Epidermal melanocyte (primary cell): ENCODE results near the gene GTPBP4.
A peak's percentile ranks its signal among the peaks of the same experiment; 100 is the strongest.
"Not testable (repeated sequence)": the region's sequence is repeated elsewhere in the genome, so short reads cannot be mapped to it uniquely, and the experiment has no call there.

Experiments
- DNase-seq: peaks from one replicate; pipeline ENCODE4 v3.0.0; 2011; ENCODE audit warnings: low spot score; ENCODE audit not compliant: insufficient read length

GTPBP4 gene

DNA sequence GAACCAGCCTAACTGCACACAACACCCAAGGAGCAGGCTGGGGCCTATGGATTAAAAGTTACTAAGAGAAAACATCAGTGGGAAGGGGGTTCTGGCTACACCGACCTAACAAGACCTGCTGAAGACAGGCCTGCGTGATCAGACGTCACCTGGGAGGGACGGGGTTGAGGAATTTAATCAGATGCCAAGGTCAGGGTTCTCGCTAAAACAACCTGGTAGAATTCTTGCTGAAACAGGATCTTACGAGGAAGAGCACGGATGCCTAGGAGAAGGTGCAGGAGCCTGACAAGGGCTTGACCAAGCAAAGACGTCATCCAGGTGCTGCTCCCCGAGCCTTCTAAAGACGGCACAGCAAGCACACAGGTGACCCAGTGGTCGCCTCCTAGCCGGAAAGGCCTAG is 35.9 kb downstream of the GTPBP4 start:
- DNase-seq, result no peak

DNA sequence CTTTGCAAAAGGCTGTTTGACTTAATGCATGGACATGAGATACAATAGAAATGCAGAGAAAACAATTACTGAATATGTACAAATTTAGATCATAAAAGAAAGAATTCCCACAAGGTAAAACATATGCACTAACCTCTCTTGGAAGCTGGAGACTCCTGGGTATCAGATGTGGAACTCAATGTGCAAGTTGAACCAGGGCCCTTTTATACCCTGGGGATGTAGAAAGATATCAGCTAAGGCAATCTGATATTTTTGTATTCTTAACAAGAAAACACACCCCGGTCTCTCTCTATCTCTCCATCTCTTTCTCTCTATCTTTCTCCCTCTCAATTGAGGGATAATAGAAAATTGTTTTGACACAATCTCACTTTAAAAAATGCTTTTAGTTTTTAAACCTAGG is 37.4 kb downstream of the GTPBP4 start, which contains the start of gene IDI2:
IDI2 (minus strand) TSS at position 177 of the 400 bp plus-strand sequence. CDS start 1,136 bp downstream, outside the sequence.
- DNase-seq, result no peak

DNA sequence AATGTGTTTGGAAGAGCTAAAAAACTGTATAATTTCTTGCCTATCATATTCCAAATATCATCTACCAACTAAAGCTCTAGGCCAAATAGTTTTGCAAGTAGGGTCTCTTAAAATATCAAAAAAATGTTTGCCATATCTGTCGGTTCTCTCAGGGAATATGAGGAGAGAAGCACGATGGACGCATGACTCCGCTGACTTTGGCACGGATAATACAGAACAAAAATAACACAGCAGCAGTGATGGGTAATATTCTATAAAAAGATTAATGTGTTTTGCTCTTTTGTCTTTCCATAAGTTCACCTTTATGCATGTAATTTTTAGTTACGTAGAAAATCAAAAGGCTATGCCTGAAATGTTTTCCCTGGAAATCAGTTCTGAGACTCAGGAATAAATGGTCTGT is 38.3 kb downstream of the GTPBP4 start:
- DNase-seq, result no peak

DNA sequence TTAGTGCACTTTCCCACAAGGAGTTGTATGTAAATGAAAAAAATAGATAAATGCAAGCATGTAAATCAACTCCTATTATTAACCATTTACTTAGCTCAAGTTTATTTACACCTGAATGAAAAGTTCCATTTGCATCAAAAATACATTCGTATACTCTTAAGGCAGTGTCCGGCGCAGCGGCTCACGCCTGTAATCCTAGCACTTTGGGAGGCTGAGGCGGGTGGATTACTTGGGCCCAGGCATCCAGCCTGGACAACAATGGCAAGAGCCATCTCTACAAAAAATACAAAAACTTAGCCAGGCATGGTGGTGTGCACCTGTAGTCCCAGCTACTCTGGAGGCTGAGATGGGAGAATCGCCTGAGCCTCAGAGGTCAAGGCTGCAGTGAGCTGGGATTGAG is 41.6 kb downstream of the GTPBP4 start:
- DNase-seq, result no peak

DNA sequence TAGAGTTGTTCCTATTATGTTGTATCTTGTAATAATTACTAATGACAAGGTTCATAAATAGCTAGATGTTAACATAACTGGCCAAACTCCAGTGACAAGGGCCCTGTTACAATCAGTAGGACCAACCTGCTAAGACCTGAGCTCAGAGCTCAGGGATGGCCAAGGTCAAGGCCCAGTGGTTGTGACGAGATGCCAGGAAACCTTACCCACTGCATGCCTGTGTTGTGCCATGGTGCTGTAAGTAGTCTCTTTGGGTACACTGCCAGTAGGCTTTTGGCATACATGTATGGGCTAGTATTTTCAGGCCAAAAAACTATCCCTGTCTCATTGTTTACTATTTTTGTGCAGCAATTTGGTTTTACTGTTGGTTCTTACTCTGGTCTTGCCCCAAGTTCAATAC is 45.4 kb downstream of the GTPBP4 start:
- DNase-seq, result no peak

DNA sequence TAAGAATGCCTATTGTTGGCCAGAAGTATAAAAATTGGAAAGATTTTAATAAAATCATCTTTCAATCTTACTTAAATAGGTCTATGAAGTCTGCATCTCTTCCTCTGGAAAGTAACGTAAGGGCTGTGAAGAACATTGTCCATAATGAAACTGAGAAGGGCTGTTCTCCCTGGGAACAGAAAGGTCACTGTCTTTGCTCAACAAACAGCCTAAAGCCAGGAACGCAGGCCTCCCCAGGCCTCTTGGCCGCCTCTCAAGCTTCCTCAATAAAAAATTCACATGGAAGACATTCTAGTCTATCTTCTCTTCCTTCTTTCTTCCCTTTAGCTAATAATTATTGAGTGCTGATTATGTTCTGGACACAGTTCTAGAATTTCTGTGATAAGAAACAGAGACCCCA is 46.5 kb downstream of the GTPBP4 start:
- peak; percentile 74 for DNase-seq

DNA sequence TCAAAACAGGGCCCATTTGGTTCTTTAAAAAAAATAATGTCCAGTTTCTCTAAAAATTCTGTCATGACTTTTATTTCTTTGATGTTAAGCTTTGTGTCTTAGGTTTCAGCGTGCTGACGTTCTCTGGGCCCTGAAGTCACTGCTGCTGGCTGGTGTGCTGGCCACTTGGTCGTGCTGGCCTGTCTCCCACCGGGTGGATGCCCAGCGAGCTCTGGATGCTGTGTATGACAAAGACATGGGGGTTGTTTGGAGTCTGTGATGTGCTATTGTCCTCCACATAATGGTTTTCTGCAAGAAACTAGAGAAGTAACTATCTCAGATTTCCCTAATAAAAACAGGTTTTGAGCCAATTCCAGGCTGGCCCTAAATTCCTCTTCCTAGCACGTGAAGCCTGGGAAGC is 47.0 kb downstream of the GTPBP4 start:
- DNase-seq, result no peak

DNA sequence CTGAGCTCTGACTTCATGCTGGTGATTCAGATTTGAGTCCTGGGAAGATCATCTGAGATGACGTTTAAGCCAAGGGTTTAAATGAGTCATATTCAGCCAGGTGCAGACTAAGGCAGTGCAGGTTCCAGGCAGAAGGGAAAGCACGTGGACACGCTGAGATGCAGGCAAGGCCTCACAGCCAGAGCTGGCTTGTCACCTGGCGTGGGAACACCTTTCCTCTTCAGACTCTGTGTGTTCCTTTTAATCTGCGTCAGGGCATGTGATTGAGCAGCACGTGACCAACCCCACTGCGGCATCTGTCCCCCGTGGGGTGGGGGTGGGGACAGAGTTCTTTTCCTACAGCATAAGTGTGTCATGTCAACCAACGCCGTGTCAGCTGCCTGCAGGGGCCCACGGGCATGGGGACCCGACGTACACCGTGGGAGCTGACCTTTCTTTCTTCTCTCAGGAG is 48.1 kb downstream of the GTPBP4 start:
- DNase-seq, result no peak

DNA sequence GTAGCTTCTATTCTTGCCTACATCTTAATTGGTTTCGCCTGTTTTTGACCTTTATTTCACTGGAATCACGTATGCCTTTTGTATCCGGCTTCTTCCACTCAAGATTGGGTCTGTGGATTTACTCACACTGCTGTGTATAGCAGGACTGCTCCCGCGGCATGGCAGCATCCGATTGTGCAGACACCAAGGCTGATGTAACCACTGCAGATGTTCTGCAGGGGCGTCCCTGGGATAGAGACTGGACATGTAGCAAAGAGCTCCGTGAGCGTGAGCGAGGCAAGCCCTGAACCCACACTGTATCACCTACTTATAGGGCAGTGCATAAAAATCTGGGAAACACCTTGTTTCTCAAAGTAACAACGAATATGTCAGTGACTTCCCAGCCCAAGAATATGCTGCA is 48.9 kb downstream of the GTPBP4 start:
- no peak for DNase-seq

DNA sequence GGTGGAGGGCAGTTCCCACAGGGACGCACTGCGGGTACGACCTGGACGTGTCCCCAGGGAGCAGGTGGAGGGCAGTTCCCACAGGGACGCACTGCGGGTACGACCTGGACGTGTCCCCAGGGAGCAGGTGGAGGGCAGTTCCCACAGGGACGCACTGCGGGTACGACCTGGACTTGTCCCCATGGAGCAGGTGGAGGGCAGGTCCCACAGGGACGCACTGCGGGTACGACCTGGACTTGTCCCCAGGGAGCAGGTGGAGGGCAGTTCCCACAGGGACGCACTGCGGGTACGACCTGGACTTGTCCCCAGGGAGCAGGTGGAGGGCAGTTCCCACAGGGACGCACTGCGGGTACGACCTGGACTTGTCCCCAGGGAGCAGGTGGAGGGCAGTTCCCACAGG is 50.5 kb downstream of the GTPBP4 start:
- not testable (repeated sequence) for DNase-seq

DNA sequence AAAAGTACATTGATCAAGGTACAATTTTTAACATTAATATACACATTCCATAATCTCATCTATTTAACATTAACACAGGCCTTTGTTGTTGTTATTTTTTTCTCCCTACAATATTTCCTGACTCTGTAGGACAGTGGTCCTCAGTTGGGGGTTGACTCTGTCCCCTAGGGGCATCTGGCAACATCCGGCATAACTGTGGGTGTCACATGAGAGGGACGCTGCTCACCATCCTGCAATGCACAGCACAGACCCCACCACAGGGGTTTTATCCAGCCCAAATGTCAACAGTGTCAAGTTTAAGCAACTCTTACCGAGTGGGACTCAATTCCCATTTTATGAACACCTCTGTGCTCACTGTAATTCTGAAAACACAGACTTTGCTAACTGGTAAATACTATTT is 51.9 kb downstream of the GTPBP4 start:
- DNase-seq, result no peak

DNA sequence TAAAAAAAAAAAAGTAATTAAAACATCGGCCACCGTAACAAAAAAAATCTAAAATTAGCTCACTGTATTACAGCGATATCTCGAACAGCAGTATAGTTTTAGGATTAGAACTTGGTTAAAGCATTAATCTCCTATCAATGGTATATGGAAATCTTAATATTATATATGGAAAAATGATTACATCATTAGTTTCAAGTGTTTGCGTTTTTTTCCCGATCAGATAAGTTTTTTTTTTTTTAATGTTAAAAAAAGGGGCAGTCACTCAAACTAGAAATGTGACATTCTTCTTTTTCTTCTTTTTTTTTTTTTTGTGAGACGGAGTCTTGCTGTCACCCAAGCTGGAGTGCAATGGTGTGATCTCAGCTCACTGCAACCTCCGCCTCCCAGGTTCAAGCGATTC is 53.3 kb downstream of the GTPBP4 start:
- DNase-seq, result no peak

DNA sequence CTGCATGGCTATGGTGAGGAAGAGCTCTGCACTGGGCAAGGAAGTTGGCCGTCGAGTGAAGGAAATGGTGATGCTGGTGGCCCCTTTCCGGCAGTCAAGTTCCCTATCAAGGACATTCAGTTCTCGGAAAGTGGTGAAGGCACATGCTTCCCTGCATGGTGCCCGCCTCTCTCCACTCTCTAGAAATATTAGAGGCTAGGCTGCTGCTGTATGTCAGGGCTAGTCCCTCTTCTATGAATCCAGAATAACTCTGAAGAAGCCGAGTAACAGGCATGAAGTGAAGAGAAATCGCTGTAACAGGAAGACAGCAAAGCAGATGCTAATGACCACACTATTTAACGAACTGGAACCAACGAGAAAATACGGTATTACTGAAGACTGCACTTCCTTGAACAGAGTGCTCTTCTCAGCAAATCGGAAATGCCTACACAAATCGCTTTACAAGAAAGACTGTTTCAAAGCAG is 55.3 kb downstream of the GTPBP4 start:
- no peak for DNase-seq

DNA sequence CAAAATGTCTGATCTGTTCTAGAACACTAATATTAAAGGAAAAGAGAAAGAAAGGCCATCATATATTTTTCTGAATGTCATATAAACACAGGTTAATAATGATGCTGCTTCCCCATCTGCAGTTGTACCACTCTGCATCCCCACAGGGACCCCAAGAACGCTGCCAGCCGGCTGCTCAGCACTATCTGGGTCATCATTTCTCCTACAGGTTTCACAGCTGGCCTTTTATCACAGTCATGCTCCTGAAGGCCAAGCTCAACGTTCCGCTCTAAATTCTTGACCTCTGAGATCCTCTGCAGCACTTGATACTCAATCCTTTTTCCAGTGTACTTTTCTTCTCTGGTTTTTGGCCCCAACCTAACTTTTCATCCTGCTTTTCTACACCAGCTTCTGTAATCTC is 55.9 kb downstream of the GTPBP4 start:
- no peak for DNase-seq

DNA sequence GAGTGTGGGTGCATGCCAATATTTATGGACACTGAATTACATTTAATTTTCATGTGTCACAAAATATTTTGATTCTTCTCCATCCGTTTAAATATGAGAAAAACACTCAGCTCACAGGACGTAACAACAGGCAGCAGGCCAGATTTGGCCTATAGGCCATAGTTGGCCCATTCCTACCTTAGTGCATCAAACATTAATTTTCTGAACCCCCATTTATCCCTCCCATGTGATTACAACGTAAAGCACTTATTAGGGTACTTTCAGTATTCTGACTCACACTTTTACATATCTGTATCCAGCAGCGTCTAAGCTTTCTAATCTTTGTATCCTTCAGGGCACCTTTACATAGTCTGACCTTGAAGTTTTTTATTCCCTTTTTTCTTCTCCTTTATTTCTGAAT is 56.7 kb downstream of the GTPBP4 start:
- DNase-seq, result no peak

DNA sequence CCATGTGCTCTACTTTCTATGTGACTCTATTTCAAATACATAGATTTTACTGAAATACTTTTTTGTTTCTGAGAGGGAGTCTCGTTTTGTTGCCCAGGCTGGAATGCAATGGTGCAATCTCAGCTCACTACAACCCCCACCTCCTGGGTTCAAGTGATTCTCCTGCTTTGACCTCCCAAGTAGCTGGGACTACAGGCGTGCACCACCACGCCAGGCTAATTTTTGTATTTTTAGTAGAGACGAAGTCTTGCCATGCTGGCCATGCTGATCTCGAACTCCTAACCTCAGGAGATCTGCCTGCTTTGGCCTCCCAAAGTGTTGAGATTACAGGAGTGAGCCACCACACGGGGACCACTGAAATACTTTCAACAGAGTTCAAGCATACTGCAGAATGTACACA is 57.2 kb downstream of the GTPBP4 start:
- no peak for DNase-seq

DNA sequence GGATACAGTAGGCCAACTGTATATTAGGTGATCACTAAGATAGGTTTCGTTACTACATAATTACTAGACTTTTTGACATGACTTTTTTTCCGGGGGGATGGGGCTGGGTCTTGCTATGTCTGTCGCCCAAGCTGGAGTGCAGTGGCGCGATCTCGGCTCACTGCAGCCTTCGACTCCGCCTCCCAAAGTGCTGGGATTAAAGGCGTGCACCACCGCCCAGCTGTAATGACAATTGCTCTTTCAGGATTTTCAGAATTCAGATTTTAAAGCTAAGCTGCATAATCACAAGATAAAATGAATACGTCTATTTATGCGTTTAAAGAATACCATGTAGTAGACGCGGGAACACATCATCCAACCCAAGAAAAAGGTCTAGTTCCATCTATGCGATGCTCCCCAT is 59.7 kb downstream of the GTPBP4 start:
- DNase-seq, result no peak

DNA sequence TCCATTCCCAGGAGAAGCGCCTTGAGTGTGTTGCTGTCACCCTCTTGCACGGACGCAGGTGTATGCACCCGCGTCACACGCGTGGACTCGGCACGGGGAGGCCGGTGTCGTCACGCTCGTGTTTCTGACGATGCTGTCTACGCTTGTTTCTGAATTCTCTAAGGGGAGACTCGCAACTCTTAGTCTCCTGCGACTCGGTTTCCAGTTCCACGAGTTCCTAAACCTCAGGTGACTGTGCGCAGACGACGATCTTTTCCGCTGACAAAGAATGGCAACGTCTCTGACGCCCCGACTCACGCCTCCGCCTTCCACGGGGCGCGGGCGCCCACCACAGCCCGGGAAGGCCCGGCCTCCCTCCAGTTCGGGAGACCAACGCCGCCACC is 60.1 kb downstream of the GTPBP4 start:
- no peak for DNase-seq

DNA sequence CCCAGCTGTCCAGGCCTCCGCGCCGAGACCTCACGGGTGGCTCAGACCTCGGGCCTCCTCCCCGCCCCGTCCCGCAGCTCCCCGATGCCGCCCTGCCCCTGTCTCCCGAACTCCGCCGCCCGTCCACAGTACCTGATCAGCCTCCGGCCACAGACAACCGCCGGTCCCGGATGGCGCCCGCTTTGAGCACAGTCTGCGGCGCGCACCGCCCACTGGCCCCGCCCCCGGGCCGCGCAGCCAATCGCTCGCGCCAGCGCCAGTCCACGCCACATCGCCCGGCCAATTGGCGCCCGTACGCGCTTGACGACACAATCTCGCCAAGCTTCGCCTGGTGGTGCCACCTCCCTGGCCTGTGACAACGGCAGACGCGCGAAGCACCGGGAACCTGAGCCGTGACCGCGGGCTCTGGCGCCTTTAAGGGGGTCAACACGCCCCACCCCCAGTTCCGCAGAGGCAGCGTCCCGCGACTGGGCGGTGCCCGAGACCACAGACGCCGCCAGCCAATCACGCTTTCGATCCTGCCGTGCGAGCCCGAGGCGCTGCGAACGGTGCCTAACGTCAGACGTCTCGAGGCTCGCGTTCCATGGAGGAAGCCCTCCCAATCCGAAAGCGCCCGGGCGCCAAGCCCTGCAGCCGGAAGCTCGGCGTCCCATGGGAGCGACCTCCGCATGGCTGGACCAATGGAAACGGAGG is 60.6 kb downstream of the GTPBP4 start, which contains the start of gene IDI1:
IDI1 (minus strand) TSS at position 388 of the 693 bp plus-strand sequence; CDS start at position 272, 116 bp downstream.
- peak; percentile 93 for DNase-seq

DNA sequence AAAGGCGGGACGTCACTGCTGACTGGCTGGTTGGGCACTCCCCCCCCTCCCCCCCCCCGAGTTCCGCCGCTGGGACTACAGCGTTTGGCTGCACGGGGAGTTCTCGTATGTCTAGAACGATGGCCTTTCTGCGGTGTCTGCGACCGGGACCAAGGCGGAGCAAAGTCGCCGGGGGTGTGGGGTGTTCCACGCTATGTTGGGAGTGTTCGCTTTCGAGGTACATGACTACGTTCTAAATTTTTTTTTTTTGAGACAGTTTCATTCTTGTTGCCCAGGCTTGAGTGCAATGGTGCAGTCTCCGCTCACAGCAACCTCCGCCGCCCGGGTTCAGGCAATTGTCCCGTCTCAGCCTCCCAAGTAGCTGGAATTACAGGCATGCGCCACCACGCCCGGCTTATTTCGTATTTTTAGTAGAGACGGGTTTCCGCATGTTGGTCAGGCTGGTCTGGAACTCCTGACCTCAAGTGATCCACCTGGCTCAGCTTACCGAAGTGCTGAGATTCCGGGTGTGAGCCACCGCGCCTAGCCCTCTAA is 61.3 kb downstream of the GTPBP4 start:
- DNase-seq, result no peak

DNA sequence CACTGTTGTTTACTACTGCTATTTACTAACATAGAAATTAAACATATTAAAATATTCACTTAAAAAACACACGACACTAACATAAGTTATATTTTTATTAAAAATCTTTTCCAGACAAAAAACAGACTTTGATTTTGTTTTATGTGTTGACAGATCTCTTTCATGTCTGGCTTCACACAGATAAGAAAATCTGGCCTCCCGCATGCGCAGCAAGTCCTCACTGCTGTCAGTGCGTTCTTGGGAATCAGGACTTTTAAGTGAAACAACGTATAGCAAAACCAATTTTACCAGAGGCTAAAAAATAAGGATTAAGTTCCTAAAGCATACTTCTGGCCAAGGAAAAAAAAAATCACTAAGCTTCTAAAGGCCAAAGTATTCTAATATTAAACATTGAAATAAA is 61.9 kb downstream of the GTPBP4 start:
- no peak for DNase-seq

DNA sequence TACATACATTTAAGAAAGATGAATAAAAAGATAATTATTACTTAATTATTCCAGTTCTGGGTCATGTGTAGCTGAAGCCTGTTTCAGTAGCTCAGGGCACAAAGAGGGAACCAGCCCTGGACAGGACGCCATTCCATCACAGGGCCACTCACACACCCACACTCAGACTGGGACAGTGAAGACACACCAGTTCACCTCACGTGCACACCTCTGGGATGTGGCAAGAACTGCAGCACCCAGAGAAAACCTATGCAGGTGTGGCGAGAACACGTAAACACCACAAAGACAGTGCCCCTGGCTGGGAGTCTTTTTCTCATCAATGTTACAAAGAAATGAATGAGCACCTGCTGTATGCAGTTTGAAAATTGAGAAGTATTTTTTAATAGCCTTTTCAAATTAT is 62.3 kb downstream of the GTPBP4 start:
- no peak for DNase-seq

DNA sequence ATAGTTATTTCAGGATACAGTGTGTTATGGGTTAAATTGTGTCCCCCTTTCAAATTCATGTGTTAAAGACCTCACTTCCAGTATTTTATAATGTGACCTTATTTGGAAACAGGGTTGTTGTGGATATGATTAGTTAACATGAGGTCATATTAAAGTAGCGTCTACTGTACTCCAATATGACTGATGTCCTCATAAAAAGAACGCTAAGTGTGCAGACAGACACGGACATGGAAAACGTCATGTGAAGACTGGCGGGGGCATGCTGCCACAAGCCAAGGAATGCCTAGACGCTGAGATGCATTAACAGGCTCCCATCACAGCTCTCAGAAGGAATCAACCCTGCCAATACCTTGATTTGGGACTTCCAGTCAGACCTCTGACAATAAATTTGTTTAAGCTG is 66.5 kb downstream of the GTPBP4 start:
- DNase-seq, result no peak
